HG02610 (cell line): ENCODE measurements around the gene MFN2.
A peak's percentile ranks its signal among the peaks of the same experiment; 100 is the strongest.

Experiments
- ATAC-seq: cut with Tn5 transposase; IDR thresholded peaks from one replicate; pipeline ENCODE4 v1.9.1; 2021; ENCODE audit warnings: mild to moderate bottlenecking, moderate library complexity; ENCODE audit not compliant: unreplicated experiment

Gene MFN2

DNA sequence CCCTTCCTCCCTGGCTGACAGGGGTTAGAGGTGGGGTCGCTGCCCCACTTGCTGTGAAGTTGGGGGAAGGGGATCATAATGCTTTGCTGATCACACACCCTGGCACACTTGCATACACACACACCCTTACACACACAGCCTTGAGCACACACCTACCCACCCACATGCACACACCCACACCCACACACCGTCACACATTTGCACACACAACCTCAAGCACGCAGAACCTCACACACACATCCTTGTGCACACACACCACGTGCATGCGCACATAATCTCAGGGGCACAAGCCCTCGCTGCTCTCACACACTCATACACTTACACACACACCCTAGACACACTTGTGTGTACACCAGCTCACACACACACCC is 66.5 kb downstream of the MFN2 start:
- no peak for ATAC-seq

DNA sequence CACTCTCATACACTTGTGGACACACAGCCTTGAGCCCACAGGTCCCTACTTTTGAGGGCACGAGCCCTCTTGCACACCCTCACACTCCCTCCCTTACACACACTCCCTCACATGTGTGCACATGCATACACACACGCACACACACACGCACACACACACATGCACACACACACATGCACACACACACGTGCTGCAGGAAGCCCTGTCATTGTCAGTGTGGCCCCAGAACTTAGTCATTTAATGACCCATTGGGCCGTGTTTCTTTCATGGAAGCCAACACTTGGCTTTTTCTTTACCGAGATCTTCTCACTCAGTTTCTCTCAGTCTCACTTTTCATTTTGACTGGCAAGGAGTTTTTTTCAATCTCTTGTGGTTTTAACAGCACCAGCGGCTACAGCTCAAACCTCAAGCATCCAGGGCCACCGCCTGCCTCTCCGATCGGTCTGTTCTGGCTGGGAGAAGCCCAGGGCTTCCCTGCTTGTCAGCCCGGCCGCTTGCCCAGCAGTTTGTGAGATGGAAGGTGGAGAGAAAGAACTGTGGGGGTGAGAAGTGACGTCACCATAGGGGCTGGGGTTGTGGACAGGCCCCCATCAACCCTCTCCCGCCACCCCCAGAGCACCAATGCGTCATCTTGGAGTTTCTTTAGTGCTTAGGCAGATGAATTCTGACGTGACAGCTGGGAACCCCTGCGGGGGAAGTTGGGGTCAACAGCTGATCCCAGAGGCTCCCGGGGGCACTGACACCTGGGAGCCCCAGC is 67.1 kb downstream of the MFN2 start:
- ATAC-seq, result peak; percentile 37

DNA sequence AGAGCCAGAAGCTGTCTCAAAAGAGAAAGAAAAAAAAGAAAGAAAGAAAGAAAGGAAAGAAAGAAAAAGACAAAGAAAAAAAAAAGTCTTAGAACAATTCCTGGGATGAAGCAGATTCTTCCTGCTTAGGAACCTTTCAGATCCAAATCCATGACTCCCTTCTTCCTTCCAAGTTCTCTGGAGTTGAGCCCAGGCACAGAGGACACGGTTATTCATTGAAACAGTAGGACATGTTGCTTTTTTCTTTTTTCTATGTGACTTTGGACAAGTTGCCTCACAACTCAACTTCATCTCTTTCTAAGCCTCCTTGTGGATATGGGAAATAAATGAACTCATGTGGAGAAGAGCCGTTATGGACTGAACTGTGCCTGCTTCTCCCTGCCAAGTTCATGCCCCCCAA is 68.1 kb downstream of the MFN2 start:
- no peak for ATAC-seq

DNA sequence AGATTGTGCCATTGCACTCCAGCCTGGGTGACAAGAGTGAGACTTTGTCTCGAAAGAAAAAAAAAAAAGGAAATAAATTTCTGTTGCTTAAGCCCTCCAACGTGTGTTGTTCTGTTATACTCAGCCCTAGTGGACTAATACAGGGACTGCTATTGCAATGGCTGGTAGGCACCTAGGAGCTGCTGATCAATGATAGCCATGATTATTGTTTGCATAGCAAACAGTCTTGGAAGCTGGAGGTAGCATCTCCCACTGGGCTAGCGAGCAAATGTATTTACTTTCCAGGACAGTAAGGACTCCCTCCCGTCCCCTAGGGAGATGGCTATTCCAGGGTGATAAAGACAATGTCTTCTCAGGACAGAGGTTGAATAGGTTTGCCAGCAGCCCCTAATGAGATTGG is 69.4 kb downstream of the MFN2 start:
- ATAC-seq, result no peak

DNA sequence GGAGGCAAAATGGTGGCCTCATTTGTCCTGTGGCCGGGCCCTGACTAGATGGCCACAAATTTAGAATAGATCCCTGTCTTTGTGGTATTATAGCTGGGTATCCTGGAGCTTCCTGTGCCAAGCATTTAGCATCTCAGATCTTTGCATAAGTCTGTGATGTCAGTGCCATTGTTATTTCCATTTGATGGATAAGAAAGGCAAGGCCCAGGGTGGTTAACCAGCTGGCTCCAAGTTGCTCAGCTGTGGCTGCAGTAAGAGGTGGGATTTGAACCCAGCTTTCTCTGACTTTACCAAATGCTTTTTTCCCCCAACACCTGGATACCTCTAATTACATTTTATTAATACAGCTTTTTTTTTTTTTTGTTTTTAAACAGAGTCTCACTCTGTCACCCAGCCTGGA is 71.1 kb downstream of the MFN2 start:
- no peak for ATAC-seq

DNA sequence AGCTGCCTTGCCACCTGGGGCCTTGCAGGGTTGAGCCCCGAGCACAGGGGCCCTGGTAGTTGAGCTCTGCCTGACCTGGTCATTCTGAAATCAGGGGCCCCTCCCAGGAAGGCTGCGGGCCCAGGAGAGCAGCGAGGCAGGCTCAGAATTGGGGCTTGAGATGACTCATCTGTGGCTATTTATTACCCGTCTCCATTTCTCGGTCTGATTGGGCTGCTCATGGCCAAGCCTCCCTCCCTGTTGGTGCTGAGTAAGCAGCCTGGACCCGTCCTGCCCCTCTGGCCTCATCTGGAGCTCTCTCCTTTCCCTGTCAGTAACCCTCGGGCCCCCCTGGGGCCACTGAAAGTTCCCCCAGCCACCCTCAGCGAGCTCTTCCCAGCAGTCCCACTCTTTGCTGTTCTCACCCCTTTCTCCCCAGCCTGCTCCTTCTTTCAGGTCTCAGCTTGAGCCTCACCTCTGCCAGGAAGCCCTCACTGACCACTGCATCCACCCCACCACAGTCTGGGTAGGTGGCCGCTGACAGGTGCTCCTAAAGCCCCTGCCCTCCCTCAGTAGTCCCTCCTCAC is 71.8 kb downstream of the MFN2 start:
- peak; percentile 65 for ATAC-seq

DNA sequence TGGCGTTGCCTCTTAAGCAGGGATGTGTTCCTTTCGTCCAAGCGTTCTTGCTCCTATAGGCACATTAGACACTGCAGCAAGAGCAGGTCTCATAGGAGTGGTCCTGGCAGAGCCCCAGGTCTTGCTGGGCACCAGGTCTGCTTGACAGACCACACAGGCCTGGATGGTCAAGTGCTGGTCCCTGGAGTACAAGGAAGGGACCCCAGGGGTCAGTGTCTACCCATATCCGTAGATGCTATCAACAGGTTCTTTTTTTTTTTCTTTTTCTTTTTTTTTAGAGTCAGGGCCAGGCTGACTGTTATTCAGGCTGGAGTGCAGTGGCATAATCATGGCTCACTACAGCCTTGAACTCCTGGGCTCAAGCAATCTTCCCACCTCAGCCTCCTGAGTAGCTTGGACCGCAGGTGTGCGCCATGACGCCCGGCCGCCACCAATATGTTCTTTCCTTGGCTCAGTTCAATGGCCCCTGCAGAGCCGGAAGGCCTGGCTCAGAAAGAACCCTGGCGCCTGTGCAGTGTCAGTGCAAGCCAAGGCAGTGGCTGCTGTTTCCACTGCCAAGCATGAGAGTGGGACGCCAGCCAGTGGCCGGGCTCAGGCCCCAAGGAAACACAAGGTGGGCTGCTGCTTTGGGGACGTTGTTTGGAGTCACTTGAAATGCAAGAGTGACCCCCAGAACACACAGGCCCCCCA is 72.9 kb downstream of the MFN2 start:
- ATAC-seq, result no peak

DNA sequence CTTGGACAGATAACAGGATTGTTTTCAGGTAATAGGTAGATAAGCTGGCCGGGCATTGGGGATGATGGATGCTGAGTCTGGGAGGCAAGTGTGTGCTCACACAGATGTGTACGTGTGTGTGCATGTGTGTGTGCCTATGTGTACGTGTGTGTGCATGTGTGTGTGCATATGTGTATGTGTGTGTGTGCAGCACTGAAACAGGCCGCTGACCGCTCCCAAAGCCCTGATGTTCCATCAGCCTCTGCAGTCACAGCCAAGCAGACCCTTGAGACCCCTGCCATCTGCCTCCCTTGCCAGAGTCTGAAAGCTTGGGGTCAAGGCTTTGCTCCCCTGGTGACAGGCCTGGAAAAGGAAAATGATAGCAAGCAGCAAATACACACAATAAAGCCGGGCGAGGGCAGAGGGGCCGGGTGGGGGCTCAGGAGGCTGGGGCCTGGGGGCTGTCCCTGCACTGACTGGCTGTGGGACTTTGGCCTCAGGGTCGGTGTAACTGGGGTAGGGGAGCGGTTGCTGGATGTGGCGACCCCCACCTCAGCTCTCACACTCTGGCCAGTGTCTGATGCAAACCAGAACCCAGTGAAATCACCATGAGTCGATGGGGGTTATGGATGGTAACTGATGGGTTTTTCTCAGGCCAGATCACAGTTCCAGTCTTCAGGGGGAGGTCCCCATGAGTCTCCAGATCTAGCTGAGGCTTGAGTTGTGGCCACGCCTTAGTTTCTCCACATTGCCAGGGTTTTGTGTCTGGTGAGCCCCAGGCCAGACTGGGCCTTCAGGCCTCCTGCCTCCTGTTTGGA is 73.7 kb downstream of the MFN2 start:
- ATAC-seq, result no peak

DNA sequence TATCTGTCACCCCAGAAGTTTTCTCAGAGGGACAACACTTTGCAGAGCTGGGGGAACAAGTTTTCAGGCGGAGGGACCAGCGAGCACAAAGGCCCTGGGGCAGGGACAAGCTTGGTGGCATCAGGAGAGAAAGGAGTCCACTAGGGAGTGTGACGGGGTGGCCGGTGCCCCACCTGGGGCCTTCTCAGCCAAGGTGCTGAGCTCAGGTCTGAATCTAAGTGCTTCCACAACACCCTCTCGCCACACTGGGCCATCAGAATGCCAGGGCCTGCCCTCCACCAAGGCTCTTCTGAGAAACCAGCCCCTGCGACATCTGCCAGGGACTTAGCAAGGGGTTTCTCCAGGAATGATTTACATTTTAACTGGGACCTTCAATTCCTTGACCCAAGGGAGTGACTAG is 75.0 kb downstream of the MFN2 start:
- no peak for ATAC-seq

DNA sequence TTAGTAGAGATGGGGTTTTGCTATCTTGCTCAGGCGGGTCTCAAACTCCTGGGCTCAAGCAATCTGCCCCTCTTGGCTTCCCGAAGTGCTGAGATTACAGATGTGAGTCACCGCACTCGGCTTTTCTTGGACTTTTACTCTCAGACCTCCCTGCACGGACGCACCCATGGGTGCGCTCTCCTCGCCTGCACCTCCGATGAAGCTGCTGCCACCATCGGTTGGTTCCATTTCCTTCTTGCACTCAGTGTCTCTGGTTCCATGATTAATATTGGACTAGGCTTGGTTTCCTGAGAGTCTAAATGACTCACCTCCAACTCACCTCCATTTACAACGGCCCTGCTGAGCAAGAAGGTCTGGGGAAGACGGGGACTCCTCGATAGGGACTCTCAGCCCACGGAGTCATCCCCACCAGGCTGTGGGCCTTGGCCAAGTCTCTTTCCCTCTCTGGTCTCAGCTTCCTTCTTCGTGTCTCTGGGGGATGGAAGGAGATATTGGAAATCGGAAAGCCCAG is 76.1 kb downstream of the MFN2 start:
- no peak for ATAC-seq

DNA sequence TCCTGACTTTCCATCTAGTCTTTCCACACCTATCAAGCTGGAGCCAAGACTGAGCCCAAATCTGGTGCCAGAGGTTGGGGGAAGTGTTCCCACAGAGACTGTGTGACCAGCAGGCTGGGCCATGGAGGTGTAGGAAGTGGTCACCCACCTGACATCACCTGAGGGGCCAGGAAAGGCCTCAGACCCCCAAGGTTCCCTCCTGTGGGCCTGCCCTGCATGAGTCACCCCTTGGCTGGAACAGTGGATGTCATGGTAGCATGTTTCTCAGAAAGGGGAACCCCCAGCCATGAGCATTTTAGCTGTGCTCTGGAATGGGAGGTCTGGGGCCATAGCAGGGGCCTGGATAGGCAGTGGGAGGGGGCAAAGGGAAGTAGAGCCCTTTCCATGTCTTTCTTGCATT is 77.1 kb downstream of the MFN2 start:
- no peak for ATAC-seq

DNA sequence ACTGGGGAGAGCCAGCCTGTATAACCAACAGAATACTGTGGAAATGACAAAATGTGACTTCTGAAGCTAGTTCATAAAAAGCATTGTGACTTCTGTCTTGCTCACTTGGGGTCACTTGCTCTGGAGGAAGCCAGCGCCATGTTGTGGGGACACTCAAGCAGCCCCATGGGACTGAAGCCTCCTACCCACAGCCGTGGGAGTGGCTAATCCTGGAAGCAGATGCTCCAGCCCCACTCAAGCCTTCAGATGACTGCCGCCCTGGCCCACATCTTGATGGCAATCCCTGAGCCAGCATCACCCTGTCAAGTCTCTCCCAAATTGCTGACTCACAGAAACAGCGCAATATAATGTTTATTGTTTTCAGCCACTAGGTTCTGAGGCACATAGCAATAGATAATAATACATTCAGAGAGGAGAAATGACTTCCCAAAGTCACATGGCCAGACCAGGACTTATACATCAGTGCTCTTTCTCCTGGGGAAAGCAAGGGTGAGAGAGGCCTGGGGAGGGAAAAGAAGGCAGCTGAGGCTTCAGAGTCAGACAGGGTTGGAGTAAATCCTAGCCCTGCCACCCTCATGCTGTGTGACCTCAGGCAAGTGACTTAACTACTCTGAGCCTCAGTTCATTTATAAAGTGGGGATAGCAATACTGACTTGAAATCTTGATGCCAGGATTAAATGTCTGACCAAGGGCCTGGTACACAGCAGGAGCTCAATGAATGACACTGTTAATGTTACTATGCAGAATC is 77.9 kb downstream of the MFN2 start:
- ATAC-seq, result no peak

DNA sequence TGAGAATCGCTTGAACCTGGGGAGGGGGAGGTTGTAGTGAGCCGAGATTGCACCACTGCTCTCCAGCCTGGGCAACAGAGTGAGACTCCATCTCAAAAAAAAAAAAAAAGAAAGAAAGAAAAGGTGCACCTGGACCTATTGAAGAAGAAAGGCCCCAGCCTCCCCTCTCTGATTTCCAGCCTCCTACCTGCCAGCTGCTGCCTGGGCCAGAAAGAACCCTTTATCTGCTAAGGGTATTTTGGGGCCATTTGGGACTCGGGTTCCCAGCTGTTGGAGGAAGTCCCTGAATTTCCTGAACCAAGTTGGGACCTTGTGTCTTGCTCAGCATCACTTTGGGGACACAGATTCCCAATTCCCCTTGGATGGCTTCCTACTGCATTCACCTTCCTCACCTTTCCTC is 79.0 kb downstream of the MFN2 start:
- no peak for ATAC-seq

DNA sequence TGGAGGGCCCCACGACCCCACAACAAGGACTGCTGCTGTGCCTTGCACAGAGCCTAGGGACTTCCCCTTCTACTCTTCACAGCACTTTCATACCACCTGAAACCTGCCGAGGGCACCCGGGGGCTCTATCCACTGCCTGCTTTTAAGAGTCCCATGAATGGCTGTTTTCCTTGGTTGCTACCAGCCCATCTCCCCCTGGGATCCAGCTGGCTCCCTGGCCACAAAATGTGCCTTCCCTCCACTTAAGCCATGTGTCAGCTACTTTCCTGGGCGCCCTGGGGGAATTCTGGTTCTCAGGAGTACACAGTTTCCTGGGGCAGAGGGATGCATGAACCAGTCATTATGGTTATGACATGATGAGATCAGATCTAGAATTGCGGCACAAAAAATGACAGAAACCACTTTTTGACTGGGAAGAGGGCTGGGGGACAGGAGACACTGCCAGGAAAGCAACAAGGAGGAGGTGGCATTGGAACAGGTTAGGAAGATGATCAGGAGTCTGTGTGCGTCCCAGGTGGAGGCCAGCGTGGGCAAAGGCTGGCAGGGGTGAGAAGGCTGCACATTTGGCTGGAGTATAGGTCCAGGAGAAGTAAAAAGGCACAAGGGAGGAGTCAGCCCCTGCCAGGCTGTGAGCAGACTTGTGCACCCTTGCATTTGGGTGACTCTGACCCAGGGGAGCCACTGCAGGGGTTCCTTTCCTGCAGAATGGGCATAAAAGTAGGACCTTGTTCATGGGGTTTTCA is 79.6 kb downstream of the MFN2 start:
- peak; percentile 33 for ATAC-seq

DNA sequence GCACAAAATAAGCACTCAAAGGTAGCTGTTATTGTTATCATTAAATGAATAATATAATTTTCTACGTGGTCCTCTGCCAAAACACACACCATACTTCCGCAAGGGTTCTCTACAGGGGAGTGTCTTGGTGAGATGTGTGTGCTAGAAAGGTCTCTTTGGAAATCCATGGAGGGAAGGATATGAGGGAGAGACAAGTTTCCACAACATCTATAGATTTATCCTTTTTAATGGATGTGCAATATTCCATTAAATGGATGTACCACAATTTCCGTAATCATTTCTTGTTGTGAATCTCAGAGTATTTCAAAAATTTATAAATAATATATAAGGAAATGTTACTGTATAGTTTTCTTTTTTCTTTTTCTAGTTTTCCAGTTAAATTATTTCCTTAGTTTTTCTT is 80.3 kb downstream of the MFN2 start:
- ATAC-seq, result no peak
